Stimulated activated CD8-positive, alpha-beta memory T cell treated with anti-CD3 and anti-CD28 coated beads, Interleukin-15, amount 100 ng/mL, for 48 hours (primary cell): ENCODE data around the gene USP22.

Experiments
- DNase-seq, 2 donors: peaks; one replicate each; pipeline ENCODE4 v3.0.0-alpha.2; 2020; ENCODE audit warnings: low read depth in 2 of 2

USP22 gene

DNA sequence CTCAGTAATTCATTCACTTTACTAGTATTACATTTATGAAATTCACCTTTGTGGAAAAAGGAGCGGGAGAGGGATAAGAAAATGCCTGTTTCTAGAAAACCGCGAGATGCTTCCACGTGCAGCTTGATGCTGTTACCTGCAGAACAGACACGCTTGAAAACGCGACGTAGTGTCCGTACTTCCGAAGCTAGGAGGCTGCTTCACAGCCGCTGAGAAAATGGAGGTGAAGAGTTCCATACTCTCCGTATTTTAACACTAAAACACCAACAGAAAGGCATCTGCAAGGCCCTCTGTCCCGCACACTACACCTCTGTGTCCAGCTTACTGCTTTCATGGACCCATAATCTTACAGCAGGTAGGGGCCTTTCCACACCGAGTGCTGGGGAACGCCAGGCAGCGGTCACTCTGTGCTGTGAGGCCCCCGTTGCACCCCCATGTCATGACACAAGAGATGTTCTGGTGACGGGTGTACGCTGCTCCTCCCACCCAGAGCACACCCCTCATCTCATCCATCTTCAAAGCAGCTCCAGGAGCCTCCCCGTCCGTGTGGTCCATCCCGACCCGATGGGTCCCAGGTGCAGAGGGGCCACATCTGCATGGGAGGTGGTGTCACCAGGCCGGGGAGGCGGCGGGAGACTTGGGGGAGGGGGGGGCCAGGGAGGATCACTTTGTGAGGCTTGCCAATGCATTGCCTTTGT is 40.4 kb downstream of the USP22 start:
- no peak for DNase-seq

DNA sequence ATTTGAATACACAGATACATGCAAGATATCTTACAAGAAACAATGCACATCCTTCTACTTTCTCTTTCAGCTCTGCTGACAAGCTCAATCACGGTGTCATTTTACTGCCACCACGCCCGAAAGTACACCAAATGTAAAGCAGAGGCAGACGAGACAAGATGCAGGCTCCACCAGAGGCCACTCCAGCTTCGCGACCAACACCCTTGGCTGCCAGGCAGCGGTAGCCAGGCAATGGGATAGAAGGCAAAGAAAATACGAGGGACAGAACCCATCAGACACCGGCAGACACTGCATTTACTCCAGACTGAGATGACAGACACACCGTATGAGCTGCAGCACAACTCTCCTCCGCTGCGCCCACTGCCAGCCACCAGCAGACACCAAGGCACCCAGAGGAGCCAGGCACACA is 41.0 kb downstream of the USP22 start:
- no peak for DNase-seq

DNA sequence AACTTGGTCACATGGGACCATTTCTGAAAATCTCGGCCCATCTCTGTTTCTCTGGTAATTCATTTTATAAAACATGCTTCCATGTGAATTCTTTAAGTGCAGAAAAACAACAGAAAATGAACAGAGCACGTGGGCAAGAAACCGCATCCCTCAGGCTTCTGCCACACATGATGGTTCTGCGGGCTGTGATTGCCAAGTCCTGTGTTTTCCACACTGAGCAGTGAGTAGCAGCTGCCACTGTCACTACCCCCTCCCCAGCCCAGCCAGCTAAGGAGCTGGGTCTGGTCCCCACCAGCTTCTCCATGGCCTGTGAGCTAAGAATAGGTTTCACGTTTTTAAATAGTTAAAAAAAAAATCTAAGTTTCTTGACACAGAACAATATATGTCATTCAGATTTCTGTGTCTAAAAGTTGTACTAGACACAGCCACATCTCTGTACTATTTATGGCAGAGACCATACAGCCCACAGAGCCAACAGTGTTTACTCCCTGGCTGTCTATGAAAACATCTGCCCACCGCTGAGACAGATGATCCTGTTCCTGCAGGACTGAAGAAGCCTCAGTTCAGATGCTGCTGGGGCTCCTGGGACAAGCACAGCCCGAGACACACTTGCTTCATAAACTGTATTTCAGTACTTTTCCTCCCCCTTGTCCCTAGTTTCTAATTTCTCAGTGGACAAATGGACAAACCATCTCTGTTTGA is 41.5 kb downstream of the USP22 start:
- no peak for DNase-seq

DNA sequence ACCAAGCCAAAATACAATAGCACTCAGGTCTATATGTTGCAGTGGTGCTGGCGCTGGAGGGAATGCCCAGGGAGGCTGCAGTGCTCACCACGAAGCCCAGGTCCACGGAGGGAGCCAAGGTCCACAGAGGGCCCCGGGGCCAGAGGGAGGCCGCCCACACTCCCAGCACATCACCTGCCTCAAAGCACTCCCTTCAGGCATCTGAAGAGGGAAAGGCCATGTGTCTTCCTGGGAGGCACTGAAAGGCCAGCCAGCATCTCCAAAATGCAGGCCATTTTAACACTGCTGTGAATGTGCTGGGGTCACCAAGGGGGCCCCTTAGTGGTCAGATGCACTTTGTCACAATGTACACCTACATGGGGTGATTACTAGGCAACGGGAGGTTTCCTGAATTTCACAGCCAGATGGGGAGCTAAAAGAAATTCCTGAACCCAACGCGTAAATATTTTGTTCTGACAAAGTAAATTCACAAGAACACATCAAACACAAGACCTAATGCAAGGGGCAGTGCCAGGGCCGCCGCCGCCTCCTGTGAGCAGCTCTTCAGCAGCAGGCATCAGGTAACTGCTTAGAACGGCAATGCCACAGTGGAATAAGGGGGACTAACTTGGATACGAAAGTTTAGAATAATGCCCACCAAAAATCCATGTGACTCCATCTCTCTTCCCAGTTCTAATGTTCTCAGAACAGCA is 42.8 kb downstream of the USP22 start:
- DNase-seq = no peak

DNA sequence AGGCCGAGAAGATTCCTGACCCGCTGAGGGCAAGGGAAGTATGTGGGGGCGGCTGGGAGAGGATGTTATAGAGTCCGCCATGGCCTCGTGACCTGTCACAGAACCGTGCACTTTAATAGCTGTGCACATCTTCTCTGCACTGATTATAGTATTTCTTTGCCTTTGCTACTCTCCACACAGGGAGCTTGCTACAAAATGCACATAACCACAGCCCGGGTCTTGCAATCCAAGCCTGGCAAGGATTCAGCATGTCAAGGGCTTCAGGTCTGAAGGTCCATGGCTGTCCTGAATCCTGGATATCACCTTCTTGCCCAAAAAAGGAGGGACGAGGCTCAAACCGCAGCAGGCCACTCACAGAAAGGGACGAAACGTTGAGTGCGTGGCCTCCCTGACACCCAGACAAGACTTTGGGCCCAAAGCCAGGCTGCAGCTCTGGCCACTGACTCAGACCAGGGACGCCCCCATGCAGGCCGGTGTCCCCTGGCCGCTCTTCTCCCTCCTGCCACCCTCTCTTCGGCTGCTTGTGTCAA is 43.7 kb downstream of the USP22 start:
- no peak for DNase-seq

DNA sequence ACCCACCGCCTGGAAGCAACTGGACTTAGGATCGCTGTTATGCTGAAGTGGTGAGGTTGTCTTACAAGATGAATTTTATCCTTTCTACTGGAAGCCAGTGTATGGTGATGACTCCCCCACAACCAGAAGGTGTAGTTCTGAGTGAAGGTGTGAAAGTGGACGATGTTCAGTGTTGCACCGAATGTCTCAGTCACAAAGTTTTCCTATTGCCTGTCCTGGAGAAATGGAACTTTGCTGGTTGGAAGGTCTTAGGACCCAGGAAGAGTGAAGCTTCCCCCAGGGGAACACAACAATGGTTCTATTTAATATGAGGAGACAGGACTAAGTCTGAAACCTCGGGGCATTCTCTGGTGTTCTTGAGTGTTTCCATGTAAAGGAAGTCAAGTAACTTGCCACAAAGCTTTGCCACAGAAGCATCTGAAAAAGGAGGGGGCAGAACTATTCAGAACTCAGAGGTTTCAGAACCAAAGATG is 44.2 kb downstream of the USP22 start:
- DNase-seq = no peak

DNA sequence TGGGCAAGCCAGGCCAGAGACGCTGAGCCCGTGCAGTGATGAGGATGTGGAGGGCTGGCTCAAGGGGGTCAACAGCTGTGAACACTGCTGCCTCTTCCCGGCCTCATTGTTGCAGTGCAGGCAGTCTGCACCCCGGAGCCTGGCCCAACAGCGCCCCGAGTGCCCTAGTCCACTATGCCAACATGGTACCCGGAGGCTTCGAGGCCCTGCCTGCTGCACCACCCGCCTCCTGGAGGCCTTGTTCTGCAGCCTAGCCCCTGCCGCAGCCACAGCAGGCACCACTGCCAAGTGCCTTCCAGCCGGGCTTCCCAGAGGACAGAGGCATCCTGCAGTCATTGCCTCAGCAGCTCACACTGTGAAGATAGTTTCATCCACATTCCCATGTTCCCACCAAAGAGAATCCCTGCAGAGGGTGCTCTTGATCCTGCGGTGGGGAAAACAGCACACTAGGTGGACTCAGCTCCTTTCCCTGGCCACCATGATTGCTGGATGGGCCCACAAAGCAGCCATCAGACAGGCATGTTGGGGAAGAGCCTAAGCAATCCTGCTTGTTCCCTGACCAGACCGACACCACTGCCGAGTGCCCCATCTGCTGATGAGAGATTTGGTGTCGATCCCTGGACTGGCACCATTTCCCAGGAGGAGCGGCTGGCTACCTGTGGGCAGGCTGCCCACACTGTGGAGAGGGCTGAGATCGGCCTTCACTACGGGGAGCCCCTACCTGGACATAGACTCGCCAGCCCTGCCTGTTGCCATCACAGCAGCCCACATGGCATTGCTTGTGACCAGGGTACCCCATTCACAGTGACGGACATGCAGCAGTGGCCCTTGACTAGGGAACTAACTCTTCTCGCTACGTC is 44.9 kb downstream of the USP22 start:
- no peak for DNase-seq

DNA sequence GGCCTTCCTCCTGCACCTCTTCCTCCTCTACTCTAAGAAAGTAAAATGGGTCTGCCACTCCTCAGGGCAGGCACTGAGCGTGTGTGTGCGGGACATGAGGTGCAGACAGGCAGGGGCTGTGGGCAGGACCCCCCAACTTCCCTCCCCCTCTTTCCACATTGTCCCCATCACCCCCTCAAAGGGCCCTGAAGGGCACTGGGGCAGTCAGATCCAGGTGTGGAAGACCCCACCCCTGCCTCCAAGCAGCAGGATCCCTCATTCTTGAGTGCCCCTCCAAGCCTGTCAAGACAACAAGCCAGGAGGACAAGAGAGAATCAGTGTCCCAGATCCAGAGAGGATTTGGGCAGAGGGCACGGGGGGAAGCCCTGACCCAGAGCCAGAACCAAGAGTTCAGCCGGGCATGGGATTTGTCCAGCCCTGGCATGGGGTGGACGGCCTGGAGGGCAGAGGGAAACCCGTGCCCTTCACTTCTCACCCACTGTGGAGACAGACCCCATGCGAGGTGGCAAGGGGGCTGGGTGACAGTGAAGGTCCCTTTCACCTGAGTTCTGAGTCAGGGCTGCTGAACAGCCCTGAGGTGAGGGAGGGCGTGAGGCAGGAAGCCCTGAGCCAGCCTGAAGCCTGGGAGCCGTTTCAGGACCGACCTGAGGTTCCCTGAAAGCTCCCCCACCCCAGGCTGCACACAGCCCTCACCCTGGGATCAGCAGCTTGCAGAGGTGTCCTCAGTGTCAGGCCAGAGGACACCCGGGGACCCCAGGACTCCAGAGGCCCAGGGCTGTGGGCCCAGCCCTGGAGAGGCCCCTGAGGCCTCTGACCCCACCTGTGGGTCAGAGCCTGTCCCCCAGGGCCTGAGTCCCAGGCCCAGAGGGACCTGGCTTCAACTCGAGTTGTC is 45.8 kb downstream of the USP22 start:
- no peak for DNase-seq

DNA sequence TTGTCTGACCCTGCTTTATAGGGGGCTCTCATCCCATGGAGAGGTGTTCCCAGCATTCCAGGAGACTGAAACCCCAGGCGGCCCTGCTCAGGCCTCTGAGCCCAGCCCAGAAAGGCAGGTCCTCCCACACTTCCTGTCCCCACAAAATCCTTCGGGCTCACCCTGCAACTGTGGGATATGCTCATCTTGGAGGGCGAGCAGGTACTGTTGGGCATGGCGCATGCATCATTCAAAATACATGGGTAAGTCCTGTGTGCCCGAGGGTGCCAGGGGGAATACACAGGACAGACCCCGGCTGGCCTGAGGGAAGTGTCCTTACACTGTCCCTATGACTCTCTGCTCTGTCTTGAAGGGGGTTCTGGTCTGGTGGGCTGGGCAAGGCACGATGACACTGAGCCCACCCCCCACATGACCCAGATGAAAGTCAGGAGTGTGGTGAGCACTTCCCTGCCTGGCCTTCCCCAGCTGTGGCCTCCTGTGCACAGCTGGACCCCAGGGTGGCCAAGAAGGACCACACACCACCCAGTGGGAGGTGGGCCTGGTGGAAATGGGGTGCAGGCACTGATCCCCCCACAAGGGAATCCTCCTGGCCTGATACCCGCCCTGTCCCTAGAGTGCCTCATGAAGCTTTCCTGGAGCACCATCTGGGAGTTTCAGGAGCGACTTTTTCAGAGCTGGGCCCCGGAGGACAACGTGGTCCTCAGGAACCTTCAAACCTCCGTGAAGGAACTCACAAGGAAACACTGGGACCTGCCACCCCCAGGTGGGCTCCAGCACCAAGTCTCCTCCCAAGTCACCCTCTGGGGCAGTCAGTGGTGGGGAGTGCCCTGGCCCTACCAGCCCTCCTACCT is 46.7 kb downstream of the USP22 start:
- no peak for DNase-seq

DNA sequence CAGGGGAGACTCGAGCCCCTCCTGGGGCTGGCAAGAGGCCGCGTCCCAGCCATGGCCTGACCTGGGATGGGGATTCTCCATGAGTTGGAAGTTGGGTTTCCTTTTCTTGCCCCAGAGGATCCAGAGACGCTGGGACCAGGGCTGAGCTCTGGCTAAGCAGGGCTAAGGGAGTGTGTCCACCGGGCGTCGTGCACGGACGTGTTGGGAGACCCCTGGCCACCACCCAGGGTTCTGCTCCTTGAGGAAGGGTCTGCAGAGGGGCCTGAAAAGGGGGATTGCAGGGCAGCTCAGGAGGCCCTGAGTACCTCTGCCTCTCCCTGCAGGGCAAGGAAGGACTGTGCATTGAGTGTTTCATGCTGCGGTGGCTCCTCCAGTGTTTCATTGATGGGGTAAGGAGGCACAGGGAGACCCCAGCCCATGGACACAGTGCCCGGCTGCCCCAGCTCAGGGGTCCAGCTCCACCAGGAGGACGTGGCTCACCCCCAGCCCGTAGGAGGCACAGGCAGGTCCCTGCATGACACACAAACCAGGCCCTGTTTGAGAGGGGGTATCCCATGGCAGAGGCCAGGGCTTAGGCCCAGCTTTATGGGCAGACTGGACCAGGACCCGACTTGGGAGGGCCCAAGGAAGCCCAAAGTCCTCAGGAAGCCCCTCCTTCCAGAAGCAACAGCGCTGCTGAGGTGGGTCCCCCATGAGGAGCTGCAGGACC is 47.5 kb downstream of the USP22 start:
- no peak for DNase-seq

DNA sequence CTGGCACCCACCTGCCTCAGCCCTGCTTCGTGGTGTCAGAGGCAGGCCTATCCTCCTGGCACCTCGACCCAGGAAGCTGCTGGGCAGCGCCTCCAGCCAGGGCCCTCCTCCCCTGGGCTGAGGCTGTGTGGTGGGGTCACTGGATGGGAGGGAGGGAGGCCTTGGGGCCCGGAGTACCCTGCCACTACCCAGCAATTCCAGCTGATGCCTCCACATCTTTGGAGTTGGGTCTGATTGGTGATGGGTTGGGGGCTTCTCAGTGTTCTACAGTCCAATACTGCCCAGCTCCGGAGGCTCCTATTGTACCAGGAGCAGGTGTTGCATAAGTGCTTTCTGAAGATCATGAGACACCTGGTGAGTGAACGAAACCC is 48.0 kb downstream of the USP22 start:
- DNase-seq = no peak

DNA sequence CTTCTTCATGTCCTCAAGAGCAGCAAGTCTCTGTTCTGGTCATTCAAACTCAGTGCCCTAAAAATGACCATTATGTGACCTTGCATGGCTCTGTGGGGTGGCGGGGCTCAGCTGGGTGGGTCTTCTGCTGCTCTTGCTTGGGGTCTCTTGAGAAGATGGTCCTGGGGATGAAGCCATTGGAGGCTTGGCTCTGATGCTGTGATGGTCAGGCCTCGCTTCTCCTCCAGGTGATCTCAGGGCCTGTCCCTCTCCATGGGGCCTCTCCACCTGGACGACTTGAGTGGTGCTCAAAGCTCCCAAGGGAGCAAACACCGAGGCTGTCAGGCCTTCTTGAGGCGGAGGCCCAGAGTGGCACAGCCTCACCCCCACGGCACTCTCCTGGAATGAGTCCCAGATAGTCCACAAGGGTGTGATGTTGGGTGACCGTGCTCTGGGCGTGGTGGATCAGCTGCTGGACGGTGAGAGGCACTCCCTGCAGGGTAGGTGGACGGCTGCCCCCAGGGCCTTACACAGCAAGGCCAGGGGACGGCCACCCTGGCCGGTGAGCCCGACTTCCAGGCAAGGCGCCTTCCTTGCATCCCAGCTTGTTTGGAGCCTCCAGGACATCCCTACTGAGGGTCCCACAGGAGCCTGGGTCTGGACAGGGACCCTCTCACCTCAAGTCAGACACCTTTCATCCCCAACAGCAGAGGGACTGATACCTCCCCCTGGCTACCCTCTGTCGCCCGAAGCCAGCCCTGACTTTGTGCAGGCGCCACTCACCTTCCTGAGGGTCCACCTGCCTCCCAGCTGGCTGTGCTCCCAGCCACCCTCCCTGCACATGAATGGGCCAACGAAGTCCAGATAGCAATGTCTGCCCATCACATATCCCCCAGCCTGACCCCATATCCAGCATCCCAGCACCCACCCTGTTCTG is 48.7 kb downstream of the USP22 start:
- no peak for DNase-seq

DNA sequence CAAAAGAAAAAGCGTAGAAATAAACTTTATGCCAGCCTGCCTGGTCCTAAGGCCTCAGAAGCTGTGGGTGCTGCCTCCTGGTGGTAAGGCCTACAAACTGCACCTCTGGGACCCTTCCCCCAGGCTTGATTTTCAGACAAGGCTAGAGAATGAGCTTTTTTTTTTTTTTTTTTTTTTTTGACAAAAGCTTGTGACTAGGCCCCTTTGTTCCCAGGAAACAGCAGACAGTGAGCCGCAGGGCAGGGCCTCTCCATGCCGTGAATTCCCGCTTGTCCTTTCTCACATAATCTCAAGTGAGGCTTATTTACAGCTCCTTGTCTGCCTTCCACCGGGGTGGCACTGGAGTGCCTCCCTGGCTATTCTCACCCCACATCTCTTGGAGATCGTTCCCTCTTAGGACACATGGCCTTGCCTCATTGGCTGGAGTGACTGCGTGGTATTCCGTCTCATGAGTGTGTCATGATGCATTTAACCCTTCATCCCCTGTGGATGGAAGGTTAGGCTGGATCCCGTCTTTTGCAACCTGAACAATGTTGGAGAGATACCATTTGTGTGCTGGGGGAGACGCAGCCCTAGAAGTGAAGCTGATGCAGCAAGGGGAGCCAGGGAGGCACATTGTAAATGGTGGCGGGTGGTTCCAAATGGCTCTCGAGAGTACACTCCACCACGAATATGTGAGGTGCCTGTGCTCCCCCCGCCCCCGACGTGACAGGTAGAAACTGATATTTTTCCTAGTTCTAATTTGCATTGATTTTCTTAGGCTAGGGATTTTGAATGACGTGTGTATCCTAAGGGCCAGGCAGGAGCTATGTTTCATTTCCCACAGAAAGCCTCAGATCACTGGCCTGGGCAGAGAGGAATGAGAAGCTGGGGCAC is 49.6 kb downstream of the USP22 start:
- peak; percentile 24 to 36 for DNase-seq

DNA sequence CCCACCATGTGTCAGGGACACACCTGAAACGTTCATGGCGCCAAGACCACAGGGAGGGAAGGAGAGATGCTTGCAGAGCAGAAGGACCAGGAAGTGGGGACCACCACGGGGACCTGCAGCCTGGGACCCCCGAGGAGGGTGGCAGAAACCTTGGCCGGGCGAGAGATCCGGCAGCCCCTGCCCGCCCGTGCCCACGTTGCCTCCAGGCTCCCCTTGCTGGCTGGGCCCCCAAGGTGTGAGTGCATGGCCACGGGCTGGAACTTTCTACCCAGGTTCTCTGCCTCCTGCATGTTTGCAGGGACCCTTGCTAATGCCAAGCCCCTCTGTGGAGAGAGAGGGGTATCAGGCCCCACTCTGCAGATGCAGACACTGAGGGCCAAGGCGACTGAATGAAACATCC is 50.4 kb downstream of the USP22 start:
- DNase-seq = no peak

DNA sequence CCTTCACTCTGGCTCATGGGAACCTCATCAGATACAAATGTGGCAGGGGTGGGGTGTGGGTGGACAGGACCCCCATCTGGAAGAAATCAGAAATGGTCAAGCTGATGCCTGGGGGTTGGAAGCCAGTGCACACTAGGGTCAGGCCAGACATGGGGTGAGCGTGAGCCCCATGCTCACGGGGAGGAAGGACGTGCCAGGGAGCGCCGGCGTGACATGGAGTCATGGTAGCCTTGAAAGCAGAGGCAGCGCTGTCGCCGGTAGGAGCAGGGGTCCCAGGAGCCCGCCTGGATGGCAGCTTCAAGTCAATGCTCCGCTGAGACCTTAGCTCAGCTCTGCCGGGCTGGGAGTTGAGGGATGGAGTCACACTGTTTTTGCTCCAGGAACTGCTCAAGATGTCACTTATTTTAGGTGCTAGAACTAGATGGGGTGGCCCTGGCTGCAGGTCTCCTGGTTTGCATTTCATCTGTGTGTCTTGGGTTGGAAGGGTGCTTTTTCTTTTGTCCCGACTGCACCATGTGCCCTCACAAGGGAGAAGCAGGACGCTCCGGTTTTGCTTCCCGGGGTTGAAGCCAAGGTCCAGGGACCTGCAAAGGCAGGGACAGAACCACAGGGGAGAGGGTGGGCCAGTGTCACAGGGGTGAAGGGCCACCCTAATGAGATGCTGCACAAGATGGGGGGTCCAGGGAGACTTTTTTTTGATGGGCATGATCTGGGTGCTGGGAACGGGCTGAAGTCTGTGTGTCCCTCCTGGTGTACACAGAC is 51.4 kb downstream of the USP22 start:
- no peak for DNase-seq
